Activated CD4-positive, alpha-beta T cell treated with anti-CD3 and anti-CD28 coated beads, Interleukin-2, amount 50 U/mL, for 16 hours (primary cell): ENCODE data around the gene CGB3.
"Not testable (repeated sequence)": the region's sequence is repeated elsewhere in the genome, so short reads cannot be mapped to it uniquely, and the experiment has no call there.

Source experiments
- DNase-seq: peaks from one replicate; pipeline ENCODE4 v3.0.0-alpha.2; 2020

CGB3 gene

DNA sequence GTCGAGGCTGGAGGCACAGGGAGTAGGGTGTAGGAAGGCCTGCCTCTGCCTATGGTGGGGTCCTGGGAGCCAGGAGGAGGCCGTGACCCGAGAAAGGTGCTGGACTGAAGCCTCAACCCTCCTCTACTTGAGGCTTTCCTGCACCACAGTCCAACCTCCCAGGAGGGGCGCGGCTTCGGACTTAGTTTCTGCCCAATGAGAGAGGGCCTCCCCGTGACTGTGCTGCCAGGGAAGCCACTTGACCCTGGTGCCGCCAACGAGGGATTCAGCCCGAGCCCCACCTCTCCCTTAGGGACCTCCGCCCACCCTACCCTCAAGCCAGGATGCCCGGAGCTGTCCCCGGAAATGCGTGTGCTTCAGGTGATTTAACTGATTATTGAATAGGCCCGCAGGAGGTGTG is at the start of gene CGB3:
Gene CGB3 (minus strand): TSS at position 101 of the 400 bp plus-strand sequence. CDS start 362 bp downstream, outside the sequence.
- not testable (repeated sequence) for DNase-seq

DNA sequence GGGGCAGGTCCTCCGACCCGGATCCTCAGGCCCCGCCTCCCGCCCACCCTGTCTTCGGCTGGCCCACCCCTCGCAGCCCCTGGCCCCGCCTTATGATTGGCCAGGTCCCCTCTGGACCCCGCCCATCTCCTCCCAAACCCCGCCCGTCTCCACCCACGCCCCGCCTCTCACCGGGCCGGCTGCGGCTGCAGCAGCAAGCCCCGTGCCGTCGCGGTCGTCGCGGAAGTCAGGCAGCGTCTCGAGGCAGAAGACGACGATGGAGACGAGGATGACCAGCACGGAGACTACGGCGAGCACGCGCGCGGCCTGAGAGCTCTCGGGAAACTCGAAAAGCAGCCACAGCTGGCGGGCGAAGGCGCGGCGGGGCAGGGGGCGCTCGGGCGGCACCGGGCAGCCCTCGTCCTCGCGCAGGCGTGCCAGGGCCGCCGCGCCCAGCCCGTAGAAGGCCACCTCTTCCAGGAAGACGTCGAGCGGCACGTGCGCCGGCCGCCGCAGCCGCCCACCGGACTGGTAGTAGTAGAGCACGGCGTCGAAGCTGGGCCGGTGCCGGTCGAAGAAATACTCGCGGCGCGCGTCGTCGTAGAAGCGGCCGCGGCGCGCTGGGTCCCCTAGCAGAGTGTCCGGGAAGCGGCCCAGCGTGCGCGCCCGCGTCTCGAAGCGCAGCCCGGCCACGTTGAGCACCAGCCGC is 47.9 kb upstream of the CGB3 start:
- DNase-seq, result no peak

GRCh38 chr19:49070416-49070815 is 46.3 kb upstream of the CGB3 start:
- DNase-seq, result no peak

GRCh38 chr19:49069026-49069425 is 44.9 kb upstream of the CGB3 start:
- no peak for DNase-seq

DNA sequence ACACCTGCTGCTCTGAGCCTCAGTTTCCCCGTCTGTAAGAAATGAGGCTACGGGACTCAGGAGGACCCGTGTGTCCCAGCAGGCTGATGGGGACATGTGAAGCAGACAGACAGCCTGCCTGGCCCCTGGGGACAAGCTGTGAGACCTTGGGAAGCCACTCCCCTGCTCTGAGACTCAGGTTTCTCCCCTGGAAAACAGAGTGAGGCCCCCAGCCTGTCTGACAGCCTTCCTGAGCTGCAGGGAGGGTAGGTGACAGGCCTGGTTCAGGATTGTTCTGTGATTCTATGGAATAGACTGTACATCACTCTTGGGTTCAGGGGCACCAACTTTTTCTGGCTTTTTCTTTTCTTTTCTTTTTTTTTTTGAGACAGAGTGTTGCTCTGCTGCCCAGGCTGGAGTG is 43.4 kb upstream of the CGB3 start:
- DNase-seq, result no peak

- DNase-seq, result no peak
Observed at GRCh38 chr19:49065905-49066512, 41.9 kb upstream of the CGB3 start.

- DNase-seq, result no peak
Observed at GRCh38 chr19:49064768-49065611, 40.9 kb upstream of the CGB3 start, which contains the start of gene NTF4. NTF4 (minus strand) TSS chr19:49064818; CDS start chr19:49061997, 2,821 bp downstream.

DNA sequence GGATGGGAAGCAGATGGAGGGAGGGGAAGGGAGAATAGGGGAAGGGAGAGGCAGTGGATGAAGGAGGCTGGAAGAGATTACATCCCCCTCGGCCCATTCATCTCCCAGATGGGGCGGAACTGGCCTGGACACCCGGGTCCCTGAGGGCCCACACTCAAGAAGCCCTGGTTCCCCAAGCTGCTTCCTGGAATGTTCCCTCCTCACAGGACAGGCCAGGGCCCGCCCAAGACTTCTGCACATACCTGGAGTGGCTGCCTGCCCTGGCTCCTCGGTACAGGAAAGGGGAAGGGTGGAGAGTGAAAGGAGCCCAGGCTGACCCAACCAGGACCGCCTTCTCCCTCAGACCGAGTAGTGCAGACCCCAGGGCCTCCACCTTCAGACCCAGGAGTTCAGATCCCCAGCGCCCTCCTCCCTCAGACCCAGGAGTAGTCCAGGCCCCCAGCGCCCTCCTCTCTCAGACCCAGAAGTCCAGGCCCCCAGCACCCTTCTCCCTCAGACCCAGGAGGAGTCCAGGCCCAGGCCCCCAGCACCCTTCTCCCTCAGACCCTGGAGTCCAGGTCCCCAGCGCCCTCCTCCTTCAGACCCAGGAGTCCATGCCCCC is 40.0 kb upstream of the CGB3 start:
- DNase-seq, result no peak

- DNase-seq, result no peak
Observed at GRCh38 chr19:49061445-49061844, 37.3 kb upstream of the CGB3 start.

DNA sequence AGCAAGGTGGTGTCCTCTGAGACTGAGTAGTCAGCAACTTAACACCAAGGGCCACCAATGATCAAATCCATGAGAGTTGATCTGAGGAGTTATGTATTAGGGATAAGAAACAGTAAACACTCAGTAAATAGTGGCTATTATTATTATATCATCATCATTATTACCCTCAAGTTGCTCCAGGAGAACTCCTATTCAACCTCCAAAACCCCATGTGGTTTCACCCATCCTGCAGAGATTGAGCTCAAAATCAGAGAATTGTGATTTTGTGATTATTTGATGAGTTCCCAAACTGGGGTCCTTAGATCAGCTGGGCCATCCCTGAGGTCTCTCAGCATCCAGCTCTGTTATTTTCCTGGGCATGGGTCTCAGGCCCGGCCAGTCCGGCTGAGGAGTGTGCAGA is 36.9 kb upstream of the CGB3 start:
- DNase-seq, result no peak

GRCh38 chr19:49059053-49059452 is 34.9 kb upstream of the CGB3 start:
- DNase-seq, result no peak

DNA sequence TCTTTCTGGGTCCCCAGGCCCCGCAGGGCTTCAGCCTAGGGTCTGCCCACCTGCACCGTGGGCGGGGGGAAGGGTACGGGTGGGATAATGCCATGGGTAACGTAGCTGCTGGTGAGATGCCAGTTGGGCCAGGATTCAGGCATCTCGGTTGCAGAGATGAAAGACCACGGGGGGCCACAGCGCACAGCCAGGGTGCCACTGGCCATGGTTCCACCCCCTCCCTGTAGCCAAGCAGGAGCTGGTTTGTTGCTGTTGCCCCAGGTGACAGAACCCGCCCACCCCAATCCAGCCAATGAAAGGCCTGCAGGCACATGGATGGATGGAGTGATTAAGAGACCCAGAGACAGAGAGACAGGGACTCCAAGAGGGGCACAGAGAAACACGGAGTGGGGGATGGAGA is 34.4 kb upstream of the CGB3 start:
- DNase-seq, result peak; percentile 22

- DNase-seq, result peak; percentile 32
Observed at GRCh38 chr19:49057636-49058234, 33.6 kb upstream of the CGB3 start, which contains the start of gene CGB7. CGB7 (minus strand) TSS chr19:49057749; CDS start chr19:49055375, 2,374 bp downstream.

- not testable (repeated sequence) for DNase-seq
Observed at GRCh38 chr19:49056902-49057596, 32.9 kb upstream of the CGB3 start.

GRCh38 chr19:49056101-49056901 is 32.2 kb upstream of the CGB3 start:
- DNase-seq, result peak; percentile 28

DNA sequence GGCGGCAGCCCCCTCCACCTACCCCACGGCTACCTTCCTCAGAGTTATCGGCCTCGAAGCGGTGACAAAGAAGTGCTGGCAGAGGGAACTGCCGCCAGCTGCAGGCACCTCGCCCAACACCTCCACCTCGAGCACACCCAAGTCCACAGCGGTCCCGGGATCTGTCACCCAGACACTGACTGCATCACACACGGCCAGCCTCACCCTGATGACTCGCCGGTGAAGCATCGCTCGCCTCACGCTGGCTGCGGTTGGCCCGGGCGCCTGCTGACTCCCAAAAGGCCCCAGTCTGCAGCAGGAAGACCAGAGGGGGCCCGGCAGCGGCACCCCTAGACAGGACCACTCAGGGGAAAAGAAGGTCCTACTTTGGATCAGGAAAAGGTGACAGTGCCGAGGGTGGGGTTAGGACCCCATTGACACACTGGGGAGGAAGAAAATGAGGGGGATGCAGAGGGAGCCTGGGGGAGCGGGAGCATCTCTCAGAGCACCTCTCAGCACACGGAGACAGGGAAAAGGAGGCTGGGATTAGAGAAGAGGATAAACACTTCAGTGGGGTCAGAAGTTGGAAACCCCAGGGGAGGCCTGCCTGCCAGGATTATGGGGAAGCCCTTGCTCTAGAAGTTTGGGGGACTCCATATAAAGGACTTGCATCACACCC is 26.4 kb upstream of the CGB3 start:
- DNase-seq, result not testable (repeated sequence)

DNA sequence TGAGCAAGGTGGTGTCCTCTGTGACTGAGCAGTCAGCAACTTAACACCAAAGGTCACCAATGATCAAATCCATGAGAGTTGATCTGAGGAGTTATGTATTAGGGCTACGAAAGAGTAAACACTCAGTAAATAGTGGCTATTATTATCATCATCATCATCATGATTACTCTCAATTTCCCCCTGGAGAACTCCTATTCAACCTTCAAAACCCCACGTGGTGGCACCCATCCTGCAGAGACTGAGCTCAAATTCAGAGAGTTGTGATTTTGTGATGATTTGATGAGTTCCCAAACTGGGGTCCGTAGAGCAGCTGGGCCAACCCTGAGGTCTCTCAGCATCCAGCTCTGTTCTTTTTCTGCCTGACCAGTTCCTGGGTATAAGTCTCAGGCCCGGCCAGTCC is 25.7 kb upstream of the CGB3 start:
- DNase-seq, result not testable (repeated sequence)

GRCh38 chr19:49049011-49049410 is 24.9 kb upstream of the CGB3 start, which contains the start of gene CGB8:
CGB8 (minus strand) TSS chr19:49049111; CDS start chr19:49048739, 372 bp downstream.
- DNase-seq, result not testable (repeated sequence)

GRCh38 chr19:49043548-49043947 is 19.4 kb upstream of the CGB3 start, which contains the start of gene CGB5:
CGB5 (plus strand) TSS chr19:49043848; CDS start chr19:49044210, 362 bp downstream.
- DNase-seq, result not testable (repeated sequence)

DNA sequence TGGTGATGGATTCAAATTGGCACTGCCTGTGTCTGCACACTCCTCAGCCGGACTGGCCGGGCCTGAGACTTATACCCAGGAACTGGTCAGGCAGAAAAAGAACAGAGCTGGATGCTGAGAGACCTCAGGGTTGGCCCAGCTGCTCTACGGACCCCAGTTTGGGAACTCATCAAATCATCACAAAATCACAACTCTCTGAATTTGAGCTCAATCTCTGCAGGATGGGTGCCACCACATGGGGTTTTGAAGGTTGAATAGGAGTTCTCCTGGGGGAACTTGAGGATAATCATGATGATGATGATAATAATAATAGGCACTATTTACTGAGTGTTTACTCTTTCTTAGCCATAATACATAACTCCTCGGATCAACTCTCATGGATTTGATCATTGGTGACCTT is 18.5 kb upstream of the CGB3 start:
- not testable (repeated sequence) for DNase-seq
